ENCODE measurements around the gene COL8A1. TPM values are rescaled to one million over a fixed set of nuclear protein-coding genes. Genes with fewer than 3 reads are reported as not detected.
A peak's percentile ranks its signal among the peaks of the same experiment; 100 is the strongest.

COL8A1 gene
- total RNA-seq, 1 experiment from 2014 or later, result 0.08 TPM

DNA sequence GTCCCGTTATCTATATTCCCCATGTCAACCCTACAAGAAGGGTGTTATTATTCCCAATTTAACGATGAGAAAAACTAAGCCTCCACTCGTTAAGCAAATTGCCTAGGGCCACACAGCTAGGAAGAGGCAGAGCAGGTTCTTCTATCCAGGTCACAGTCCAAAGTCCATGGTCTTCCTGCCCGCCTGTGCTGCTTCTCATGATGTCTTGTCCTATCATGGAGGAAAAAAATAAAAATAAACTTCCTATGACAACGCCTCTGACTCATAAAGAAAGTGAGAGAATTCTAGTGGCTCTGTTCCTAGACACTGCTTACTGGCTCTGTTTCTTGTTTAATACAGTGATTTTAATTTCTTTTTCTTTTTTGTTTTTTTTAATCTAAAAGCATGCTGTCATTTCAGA, 9.7 kb downstream of the COL8A1 start:
- Histone ChIP-seq H3K27ac (no peak overlapping the region), H3K4me3 (no peak overlapping the region), H3K4me1 (peaks cover 39% of the 10 kb centered on the region), H3K9me3 (replicated peaks) (no peaks in the 10 kb centered on the region), H3K27me3 (no peaks in the 10 kb centered on the region), H3K36me3 (no peaks in the 10 kb centered on the region)
- no peak for DNase-seq

DNA sequence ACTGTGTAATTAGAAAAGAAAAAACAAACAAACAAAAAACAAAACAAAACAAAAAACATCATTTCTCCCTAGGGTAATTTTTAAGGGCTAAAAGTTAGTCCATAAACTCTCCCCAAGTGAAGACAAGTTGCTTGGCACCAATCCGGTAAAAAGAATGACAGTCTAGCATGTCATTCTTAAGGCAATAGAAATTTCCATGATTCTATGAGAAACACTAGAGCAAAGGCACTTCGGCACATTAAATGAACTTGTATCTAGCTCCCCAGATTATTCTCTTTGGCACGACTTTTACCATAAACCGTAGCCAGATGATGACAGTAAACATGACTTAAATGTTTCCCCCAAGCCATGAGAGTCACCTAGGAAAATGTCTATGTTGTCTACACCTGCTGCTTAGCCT, 10.1 kb downstream of the COL8A1 start:
- H3K27ac ChIP-seq, result no peak overlapping the region

DNA sequence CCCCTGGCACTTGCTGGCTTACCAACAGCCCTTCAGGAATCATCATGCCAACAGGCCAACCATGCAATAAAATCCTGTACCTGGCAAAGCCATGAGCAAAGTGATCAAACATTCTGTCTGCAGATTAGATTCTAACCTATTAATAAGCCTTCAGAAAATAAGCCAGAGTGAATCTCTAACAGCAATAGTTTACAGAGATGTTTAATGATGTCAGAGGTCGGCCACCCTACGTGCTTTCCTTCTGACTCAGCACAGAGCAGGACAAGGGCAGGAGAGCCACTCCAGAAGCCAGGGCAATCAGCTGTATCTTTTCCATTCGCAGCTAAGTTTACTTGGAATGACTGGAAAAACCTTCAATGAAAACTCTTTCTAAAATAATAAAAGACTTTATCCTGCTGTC, 13.1 kb downstream of the COL8A1 start:
- H3K27ac ChIP-seq, result no peak overlapping the region
- H3K4me3 ChIP-seq, result no peak overlapping the region
- peaks cover 13% of the 10 kb centered on the region for H3K4me1 ChIP-seq
- no peaks in the 10 kb centered on the region for H3K36me3 ChIP-seq
- DNase-seq, result peak; percentile 29 to 37
- no peaks in the 10 kb centered on the region for H3K9me3 ChIP-seq (replicated peaks)
- H3K27me3 ChIP-seq, result no peaks in the 10 kb centered on the region

More for the DNA sequence above, 10.1 kb downstream of the COL8A1 start:
- H3K36me3 ChIP-seq, result no peaks in the 10 kb centered on the region
- peaks cover 39% of the 10 kb centered on the region for H3K4me1 ChIP-seq
- no peaks in the 10 kb centered on the region for H3K27me3 ChIP-seq
- H3K4me3 ChIP-seq, result no peak overlapping the region
- no peaks in the 10 kb centered on the region for H3K9me3 ChIP-seq (replicated peaks)
- DNase-seq, result no peak

DNA sequence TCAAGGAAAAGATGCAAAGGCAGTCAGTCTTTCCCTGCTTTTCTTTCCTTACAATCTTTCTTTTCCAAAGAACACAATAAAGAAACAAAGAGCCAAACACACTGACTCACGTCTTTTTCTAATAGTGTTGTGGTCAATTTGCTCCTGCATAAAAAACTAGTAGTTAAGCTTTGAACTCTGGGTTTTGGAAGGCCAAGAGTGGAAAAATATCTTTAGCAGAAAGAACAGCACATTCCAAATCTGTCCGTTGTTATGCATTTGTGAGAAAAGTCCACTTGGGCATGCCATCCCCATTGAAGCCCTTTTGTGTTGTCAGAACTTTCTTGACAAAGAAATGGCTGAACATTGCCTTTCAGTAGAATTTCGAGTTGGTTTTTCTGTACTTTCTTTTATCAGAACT, 18.2 kb downstream of the COL8A1 start:
- H3K4me1 ChIP-seq, result peaks cover 13% of the 10 kb centered on the region
- DNase-seq, result no peak

DNA sequence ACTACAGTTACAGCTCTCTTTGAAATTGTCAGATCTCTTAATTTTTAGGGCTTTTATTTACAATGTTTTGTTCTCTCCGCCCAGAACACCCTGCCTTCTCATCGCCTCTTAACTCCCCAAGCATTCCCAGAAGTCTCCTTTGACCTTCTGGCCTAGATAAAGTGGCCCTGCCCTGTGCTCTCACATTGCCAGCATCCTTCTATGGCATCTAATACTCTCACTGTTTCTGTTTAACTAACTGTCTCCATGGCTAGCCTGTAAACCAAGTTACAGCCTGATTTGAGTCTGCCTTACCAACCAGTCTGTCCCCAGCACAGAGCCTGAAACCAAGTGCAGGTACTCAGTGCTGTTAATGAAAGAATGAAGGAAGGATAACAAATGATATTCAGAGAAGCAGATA, 19.9 kb downstream of the COL8A1 start:
- Histone ChIP-seq H3K4me1 (peaks cover 9% of the 10 kb centered on the region), H3K4me3 (no peak overlapping the region), H3K36me3 (no peaks in the 10 kb centered on the region), H3K9me3 (replicated peaks) (no peaks in the 10 kb centered on the region), H3K27me3 (no peaks in the 10 kb centered on the region), H3K27ac (peak overlapping the region; percentile 43)
- DNase-seq, result no peak

More for the DNA sequence above, 18.2 kb downstream of the COL8A1 start:
- Histone ChIP-seq H3K4me3 (no peak overlapping the region), H3K27me3 (no peaks in the 10 kb centered on the region), H3K9me3 (replicated peaks) (no peaks in the 10 kb centered on the region), H3K36me3 (no peaks in the 10 kb centered on the region), H3K27ac (no peak overlapping the region)

DNA sequence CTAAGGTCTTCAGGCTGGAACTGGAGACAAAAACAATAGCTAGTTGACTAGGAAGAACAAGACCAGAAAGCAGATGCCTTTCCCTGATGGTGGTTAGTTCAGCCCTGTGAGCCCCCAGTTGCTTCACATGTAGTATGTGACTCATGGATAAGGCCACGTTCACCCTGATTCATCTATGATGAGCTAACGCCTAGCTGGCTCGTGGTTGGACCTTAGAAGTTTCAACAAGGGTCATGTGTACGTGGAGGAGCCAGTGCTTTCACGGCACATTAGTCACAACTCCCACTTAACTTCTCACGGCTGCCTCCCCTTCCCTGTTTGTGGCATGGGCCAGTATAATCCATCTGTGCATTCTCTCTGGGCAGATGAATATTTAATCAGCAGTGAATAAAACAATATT, 20.6 kb downstream of the COL8A1 start:
- H3K27ac ChIP-seq, result peak overlapping the region; percentile 43
- H3K4me3 ChIP-seq, result no peak overlapping the region
- H3K27me3 ChIP-seq, result no peaks in the 10 kb centered on the region
- peaks cover 9% of the 10 kb centered on the region for H3K4me1 ChIP-seq
- peak; percentile 68 to 71 for DNase-seq
- H3K36me3 ChIP-seq, result no peaks in the 10 kb centered on the region
- H3K9me3 ChIP-seq (replicated peaks), result no peaks in the 10 kb centered on the region

DNA sequence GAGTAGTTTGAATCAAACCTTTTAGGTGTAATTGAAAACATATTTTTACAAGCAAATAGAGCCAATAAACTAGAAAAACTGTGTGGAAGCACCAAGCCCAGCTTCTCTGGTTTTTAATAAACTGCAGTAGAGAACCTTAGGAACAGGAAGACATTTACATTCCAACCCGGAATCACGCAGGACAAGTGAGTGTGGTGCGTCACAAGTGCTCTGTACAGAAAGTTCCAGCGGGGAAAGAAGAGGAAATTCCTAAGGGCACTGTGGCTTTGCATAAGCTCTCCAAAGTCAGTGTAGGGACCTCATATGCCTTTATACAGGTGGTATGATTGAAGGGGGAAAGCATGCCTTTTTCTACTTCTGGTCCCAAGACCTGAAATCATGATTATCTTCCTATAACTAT, 21.6 kb downstream of the COL8A1 start:
- Histone ChIP-seq H3K4me3 (no peak overlapping the region), H3K27me3 (no peaks in the 10 kb centered on the region), H3K4me1 (peaks cover 9% of the 10 kb centered on the region), H3K36me3 (no peaks in the 10 kb centered on the region), H3K27ac (no peak overlapping the region; the same call in 1 of the 2 replicates), H3K9me3 (replicated peaks) (no peaks in the 10 kb centered on the region)
- DNase-seq, result no peak

DNA sequence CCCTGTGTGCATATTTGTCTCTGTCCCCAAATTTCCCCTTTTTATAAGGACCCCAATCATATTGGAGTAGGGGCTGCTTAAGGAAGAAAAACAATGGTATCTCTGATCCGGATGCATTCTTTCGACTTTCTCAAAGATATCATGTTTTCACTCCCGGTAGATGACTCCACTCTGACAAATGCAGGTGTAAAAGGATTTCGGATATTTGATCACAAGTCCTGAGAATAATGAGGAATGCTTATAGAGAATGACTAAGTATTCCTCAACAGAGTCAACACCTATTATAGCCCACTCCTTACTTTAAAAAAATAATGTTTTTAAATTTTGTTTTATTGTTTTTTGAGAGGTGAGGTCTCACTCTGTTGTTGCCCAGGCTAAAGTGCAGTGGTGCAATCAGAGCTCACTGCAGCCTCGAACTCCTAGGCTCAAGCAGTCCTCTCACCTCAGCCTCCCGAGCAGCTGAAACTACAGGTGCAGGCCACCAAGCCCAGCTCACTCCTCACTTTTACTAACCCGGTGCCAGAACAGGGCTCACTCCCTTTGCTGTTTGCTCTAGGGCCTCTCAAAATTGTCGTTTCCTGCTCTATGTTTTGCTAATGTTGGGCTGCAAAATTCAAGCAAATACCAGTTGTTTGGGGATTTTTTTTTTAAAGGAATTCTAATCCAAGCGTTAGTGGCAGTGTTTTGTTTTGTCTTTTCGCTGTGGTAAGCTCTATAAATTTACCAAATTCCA, 24.6 kb downstream of the COL8A1 start:
- Histone ChIP-seq H3K27me3 (no peaks in the 10 kb centered on the region), H3K4me1 (peaks cover 9% of the 10 kb centered on the region)
- DNase-seq, result no peak

DNA sequence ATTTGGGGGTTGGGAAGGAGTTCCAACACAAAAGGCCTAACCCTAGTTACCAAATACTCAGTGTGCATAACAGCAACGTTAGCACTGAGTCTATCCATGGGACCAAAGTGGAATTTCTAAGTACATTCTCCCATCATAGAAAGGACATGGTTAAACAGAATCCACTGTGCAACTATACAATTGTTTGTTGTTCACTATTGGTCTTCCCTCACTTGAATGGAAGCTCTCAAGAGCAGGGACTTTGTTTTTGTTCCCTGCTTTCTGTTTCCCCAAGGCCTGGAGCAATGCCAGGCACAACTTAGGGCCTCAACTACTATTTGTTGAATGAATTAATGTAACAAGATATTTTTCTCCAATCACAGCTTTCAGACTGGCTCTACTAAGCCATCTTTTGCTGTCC, 25.6 kb downstream of the COL8A1 start:
- H3K27ac ChIP-seq, result no peak overlapping the region
- H3K9me3 ChIP-seq (replicated peaks), result no peaks in the 10 kb centered on the region
- H3K4me1 ChIP-seq, result peaks cover 4% of the 10 kb centered on the region
- H3K4me3 ChIP-seq, result no peak overlapping the region
- no peaks in the 10 kb centered on the region for H3K27me3 ChIP-seq
- DNase-seq, result peak in 1 of 2 experiments; percentile 24
- no peaks in the 10 kb centered on the region for H3K36me3 ChIP-seq

More for the DNA sequence above, 24.6 kb downstream of the COL8A1 start:
- no peak overlapping the region for H3K27ac ChIP-seq
- no peaks in the 10 kb centered on the region for H3K36me3 ChIP-seq
- no peak overlapping the region for H3K4me3 ChIP-seq
- no peaks in the 10 kb centered on the region for H3K9me3 ChIP-seq (replicated peaks)

DNA sequence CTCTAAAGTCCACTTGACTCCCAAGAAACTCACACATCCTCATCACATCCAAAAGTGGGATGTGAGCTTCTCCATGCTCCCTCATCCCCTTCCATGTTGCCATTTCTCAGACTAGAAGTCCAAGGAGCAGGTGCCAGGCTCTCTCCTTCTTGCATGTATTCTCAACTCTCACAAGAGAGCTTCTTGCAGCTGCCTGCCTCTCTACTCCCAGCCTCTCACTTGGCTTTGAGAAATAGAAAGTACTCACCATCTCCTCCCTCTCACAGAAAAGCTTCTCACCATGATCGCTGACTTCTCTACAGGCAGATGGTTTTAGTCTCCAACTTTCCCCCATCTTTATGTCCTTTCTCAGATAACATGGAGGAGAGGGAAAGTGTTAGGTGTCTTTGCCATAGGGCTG, 26.6 kb downstream of the COL8A1 start:
- no peak for DNase-seq
- Histone ChIP-seq H3K27ac (no peak overlapping the region), H3K27me3 (no peaks in the 10 kb centered on the region), H3K4me1 (no peaks in the 10 kb centered on the region), H3K36me3 (no peaks in the 10 kb centered on the region), H3K4me3 (no peak overlapping the region), H3K9me3 (replicated peaks) (no peaks in the 10 kb centered on the region)

DNA sequence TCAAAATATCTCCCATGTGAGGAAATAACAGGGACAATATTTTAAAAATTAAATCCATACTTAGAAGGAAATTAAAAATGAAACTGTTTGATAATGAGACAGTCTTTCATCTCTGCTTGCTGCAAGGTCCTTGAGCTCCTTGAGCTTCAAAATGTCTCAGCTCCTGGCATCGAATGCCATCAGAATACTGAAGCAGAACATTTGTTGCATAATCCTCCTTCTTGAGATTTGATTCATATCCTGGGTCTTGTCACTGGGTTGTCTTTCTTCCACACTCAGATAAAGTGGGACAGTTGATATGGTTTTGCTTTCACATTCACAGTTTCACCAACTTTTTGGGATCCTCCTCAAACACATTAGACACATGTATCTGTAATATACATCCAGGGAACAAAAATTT, 27.8 kb downstream of the COL8A1 start:
- DNase-seq, result no peak
- Histone ChIP-seq H3K36me3 (no peaks in the 10 kb centered on the region), H3K4me1 (no peaks in the 10 kb centered on the region), H3K27ac (no peak overlapping the region), H3K4me3 (no peak overlapping the region), H3K9me3 (replicated peaks) (no peaks in the 10 kb centered on the region), H3K27me3 (no peaks in the 10 kb centered on the region)

DNA sequence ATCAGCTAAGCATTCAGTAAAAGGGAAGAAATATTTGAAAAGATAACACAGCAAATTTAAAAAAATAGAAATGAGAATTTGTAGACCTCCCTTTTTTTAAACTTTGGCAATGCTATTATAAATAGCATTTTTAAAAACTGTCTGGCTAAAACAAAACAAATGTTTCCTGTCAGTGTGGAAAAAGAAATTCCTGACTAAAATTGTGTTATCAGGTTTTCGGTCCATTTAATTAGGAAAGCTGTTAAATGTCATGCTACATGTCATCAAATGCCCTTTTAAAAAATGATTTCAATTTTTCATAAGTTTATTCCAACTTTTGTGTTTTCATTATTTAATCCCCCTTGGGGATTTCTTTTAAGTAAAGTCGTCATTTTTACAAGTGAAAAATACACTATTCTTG, 29.6 kb downstream of the COL8A1 start:
- no peak for DNase-seq
- Histone ChIP-seq H3K4me3 (no peak overlapping the region), H3K9me3 (replicated peaks) (no peaks in the 10 kb centered on the region; the same call in 1 of the 2 replicates), H3K27me3 (no peaks in the 10 kb centered on the region), H3K27ac (no peak overlapping the region), H3K36me3 (no peaks in the 10 kb centered on the region), H3K4me1 (no peaks in the 10 kb centered on the region)

DNA sequence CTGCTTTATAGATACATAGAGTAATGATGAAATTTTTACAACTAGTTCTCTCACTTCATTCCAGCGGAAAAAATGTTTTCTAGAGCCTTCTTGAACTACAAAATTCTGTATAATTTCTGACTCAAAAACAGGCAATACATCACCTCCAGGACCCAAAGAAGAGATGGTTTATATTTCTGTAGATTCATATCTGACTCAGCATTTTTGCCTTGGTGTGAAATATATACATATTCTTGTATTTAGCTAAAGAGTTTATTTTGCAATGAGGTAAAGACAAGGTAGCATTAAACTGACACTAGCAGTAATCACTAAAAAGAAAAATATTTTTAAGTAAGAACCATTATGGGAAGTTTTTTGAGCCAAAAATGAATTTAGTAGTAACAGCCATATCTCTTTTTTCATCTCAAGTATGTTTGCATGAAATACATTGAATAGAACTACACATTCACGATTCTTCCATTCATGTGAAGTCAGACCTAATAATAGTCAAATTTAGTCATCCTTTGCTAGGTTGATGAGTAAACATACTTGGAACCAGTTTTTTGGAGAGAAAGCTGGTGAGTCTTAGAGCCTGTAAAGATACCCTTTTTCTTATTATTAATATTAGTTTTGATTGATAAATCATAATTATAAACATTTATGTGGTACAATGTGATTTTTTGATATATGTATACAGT, 31.6 kb downstream of the COL8A1 start:
- H3K27me3 ChIP-seq, result no peaks in the 10 kb centered on the region
- H3K4me3 ChIP-seq, result no peak overlapping the region
- no peaks in the 10 kb centered on the region for H3K36me3 ChIP-seq
- DNase-seq, result no peak
- H3K9me3 ChIP-seq (replicated peaks), result peaks cover 3% of the 10 kb centered on the region; the same call in 1 of the 2 replicates
- no peak overlapping the region for H3K27ac ChIP-seq
- H3K4me1 ChIP-seq, result peaks cover 13% of the 10 kb centered on the region

DNA sequence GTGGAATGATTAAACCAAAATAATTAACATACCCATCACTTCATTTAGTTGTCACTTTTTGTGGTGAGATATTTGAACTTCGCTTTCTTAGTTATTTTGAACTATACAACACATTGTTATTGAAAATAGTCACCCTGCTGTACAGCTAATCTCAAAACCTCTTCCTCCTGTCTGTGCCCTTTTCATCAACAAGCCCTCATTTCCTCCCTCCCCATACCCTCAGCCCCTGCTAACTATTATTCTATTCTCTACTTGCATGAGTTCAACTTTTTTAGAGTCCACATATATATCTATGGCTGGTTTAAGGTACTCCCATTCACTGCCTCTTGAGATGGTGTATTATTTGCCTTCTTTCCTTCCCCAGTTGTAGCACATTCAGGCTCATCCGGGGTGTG, 32.2 kb downstream of the COL8A1 start:
- DNase-seq, result no peak

DNA sequence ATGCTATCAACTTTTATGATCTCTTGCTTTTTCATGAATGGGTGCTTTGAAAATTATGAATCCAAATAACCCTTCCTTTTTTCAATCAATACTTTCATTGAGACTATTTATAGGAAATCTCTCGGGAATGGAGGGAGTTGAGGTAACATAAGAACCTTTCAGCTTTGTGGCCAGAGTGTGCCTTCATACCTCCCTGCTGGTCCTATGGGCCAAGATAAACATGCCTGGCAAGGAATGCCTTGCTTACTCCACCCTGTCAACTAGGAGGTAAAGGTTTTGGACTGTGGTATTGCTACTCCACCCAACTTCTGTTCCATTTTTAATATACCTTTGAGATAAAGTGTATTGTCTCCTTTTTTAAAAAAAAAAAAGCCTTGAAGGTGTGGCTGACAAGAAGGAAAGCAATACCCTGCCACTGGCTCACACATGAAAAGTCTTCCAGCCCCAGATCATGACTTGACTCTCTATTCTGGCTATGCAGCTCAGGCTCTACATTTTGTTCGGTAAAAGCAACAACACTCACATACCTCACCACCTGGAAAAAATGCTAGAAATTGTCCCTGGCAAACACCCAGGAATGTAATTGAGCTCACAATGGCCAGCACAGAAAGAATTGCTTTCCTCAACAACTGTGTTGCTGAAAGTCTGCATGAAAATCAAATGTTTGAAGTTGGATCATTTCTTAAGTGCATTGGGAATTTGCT, 35.8 kb downstream of the COL8A1 start:
- Histone ChIP-seq H3K4me3 (no peak overlapping the region), H3K9me3 (replicated peaks) (peaks cover 6% of the 10 kb centered on the region; the same call in 1 of the 2 replicates), H3K36me3 (no peaks in the 10 kb centered on the region), H3K27me3 (no peaks in the 10 kb centered on the region), H3K27ac (no peak overlapping the region; the same call in 1 of the 2 replicates), H3K4me1 (peaks cover 25% of the 10 kb centered on the region)
- DNase-seq, result peak; percentile 44 to 69

More for the DNA sequence above, 32.2 kb downstream of the COL8A1 start:
- peaks cover 3% of the 10 kb centered on the region; the same call in 1 of the 2 replicates for H3K9me3 ChIP-seq (replicated peaks)
- no peaks in the 10 kb centered on the region for H3K27me3 ChIP-seq
- peaks cover 17% of the 10 kb centered on the region for H3K4me1 ChIP-seq
- H3K4me3 ChIP-seq, result no peak overlapping the region
- H3K27ac ChIP-seq, result no peak overlapping the region
- H3K36me3 ChIP-seq, result no peaks in the 10 kb centered on the region

Measured in SJCRH30 (cell line).